Sigmoid colon (tissue), 7 donors: ENCODE results near the gene SERF1B. TPM values are rescaled to one million over a fixed set of nuclear protein-coding genes. Genes with fewer than 3 reads are reported as not detected.

Source experiments
- polyA plus RNA-seq, 3 donors: library from polyadenylated mRNA; stranded (reverse); fragments of 200-250 nt; gene quantifications; one replicate each; pipeline ENCODE4 v1.2.3, GENCODE V29; 2013
- small RNA-seq, 3 donors: library from RNA; depleted of rRNA; stranded (forward); fragments of <200 nt; gene quantifications; one replicate each; pipeline ENCODE3, GENCODE V24; 2016
- total RNA-seq, 4 donors: library from RNA; depleted of rRNA; stranded (reverse); fragments of >200 nt; gene quantifications; one replicate each; pipeline ENCODE4 v1.1.0, GENCODE V29; 2016
- donor health status: healthy with polysubstance abuse.
- donor health status: Bipolar disorder and iron deficiency.
- donor health status: healthy.

Gene SERF1B
- total and polyA plus RNA-seq, 7 donors: 33.3 to 90.6 (median 38.0) TPM

Small RNAs within 50 kb of the gene (small RNA-seq; reads per million reads assigned to genes)
- 0 reads per million in 3 donors for gene CDH12P2

Other genes with a start within 250 kb of the SERF1B start
- 10 to 100 TPM; 28.3 to 57.3 (median 47.1) TPM for gene SMN2, start 24.4 kb downstream of the SERF1B start, total RNA-seq
- 10 to 100 TPM; 10.2 to 18.5 (median 14.6) TPM for gene SMN2, start 24.4 kb downstream of the SERF1B start, polyA plus RNA-seq